GM19035 (cell line): ENCODE measurements around the gene FILIP1L.
"Not testable (repeated sequence)": the region's sequence is repeated elsewhere in the genome, so short reads cannot be mapped to it uniquely, and the experiment has no call there.

ENCODE experiments used
- ATAC-seq: cut with Tn5 transposase; IDR thresholded peaks from one replicate; pipeline ENCODE4 v1.9.1; 2021; ENCODE audit not compliant: unreplicated experiment

FILIP1L gene

GRCh38 chr3:100075851-100076730 lies 38.2 kb downstream of the FILIP1L start:
- no peak for ATAC-seq

- no peak for ATAC-seq
Observed at GRCh38 chr3:100075196-100075595, 39.1 kb downstream of the FILIP1L start.

DNA sequence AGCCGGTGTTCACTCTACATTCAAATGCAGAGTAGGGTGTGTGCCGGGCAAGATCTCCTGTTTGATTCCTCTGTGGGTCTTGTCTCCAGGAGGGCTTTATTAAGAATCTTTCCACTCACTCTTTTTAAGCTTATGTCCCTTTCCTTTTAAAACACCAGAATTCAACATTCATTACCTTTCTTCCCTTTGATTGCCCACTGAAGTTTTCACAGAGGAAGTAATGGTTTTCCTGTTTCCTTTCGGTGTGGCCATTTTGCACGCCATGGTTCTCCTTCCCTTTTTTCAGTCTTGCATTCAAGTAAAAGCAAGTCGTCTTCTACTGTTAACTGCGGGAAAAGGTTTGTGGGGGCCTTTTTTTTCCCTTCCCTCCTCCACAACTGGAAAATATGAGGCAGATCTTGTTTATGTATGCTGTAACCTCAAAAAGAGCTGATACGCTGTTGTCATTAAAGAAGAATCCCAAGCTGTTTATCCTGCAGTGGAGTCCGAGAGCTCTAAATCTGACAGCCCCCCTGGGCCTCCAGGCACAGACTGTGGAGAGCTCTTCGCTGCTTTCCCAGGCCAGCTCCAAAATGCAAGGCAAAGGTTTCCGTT lies 40.5 kb downstream of the FILIP1L start:
- ATAC-seq = no peak

DNA sequence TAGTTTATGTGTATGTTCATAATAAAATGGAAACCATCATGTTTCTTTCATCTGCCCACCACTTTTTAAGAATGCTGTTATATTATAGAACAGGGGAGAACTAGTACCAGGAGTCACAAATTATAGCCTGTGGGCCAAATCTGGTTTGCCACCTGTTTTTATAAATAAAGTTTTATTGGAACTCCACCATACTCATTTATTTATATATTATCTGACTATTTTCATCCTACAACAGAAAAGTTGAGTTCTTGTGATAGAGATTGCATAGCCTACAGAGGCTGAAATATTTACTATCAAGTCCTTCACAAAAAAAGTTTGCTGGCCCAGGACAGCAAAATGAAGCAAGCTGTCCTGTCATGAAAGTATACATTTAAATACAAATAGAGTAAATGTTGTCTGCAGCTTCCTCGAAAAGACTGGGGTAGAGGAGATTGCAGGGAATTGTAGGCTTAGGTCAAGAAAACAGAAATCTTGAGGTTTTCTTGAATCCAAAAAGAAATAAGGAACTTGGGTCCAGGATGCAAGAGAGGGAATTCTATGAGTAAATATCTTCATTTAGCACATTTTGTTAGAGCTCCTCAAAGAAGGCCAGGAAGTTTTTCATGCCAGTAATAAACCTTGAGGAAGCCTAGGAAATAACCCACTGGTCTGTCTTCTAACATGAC lies 41.1 kb downstream of the FILIP1L start:
- no peak for ATAC-seq

- peak; percentile 40 for ATAC-seq
Observed at GRCh38 chr3:100072326-100073048, 41.8 kb downstream of the FILIP1L start.

- no peak for ATAC-seq
Observed at GRCh38 chr3:100069472-100069871, 44.8 kb downstream of the FILIP1L start.

DNA sequence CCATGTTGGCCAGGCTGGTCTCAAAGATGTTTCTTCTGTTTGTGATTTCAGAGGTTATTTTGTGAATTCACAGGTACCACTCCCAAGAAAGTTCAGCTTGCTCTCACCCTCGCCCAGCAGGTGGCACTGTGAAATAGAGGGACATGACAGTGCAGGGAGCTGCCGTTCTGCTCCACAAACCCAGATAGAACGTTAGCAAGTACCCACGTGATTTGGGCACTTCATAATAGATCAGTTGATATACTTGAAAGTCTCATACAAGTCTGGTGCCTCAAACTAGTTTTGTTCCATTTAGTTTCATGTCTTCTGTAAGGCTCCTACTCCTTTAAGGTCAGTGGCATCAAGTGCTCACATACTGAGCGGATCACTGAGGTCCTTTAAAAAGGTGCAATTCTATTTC lies 45.5 kb downstream of the FILIP1L start:
- ATAC-seq = peak; percentile 79

DNA sequence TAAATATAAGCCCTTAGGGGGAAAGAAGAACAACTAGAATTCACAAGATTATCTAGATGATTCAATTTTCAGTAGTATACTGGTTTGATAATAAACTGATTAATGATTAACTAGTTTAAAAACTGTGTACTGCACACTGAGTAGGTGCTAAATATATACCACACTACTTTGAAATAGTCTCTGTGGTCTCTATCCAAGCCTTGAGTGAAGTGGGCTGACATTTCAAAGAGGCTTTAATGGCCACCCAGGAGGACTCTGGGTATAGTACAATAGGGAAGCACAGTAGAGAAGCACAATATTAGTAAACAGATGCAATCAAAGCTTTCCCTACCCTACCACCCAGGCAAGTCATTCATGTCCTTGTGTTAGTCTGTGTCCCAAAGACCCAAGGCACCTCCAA lies 46.7 kb downstream of the FILIP1L start:
- ATAC-seq = no peak

- no peak for ATAC-seq
Observed at GRCh38 chr3:100063929-100064461, 50.3 kb downstream of the FILIP1L start.

DNA sequence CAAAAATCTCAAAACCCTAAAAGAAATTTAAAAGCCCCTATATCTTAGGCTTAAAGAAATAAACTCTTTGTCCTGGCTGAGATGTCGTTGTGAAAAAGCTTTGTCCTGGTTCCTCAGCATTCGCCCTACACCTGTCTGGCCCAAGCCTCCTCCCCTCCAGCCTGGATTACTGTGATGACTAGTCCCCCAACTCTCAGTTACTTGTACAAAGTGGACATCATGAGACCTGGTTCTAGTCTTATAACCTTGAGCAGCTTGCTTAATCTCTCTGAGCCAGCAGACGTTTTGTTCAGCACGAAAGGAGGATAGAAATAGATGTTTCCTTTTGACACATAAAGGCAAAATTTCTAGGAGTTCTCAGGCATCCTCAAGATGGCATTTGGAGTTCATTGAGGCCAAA lies 51.6 kb downstream of the FILIP1L start:
- no peak for ATAC-seq

- peak; percentile 64 for ATAC-seq
Observed at GRCh38 chr3:100060685-100061484, 53.4 kb downstream of the FILIP1L start.

- ATAC-seq = no peak
Observed at GRCh38 chr3:100059472-100059871, 54.8 kb downstream of the FILIP1L start.

GRCh38 chr3:100057716-100058575 lies 56.4 kb downstream of the FILIP1L start:
- no peak for ATAC-seq

DNA sequence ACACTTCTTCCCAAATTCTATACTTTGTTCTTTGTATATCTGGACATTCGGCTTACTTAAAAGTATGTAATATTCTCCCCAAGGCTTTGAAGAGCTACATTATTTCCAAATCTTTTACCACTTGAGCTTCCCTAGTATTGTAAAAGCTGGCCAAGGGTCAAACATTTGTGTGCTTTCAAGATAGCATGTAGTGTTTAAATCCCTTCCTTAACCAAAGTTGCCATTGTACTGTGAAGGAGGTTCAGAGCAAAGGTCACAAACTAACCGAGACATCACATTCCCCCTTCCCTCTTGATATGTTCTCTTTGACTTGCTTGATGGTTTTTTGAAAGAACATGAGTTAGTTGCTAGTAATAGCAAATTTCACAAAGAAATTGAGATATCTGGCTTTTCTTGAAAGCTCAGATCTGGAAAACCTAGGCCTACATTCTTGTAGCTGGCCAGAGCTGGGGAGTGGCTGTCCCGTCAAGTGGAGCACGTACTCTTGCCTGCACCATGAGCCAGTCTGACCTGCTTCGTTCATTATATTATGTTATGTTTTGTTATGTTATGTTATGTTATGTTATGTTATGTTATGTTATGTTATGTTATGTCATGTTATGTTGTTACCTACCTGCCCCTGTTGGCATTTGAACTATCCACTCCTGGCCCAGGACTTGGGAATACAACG lies 60.2 kb downstream of the FILIP1L start:
- no peak for ATAC-seq

DNA sequence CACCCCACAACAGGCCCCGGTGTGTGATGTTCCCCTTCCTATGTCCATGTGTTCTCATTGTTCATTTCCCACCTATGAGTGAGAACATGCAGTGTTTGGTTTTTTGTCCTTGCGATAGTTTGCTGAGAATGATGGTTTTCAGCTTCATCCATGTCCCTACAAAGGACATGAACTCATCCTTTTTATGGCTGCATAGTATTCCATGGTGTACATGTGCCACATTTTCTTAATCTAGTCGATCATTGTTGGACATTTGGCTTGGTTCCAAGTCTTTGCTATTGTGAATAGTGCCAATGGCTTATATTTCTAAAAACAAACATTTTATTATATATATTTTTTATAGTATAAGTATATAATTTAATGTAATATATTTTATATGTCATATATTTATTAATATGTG lies 62.8 kb downstream of the FILIP1L start:
- not testable (repeated sequence) for ATAC-seq

DNA sequence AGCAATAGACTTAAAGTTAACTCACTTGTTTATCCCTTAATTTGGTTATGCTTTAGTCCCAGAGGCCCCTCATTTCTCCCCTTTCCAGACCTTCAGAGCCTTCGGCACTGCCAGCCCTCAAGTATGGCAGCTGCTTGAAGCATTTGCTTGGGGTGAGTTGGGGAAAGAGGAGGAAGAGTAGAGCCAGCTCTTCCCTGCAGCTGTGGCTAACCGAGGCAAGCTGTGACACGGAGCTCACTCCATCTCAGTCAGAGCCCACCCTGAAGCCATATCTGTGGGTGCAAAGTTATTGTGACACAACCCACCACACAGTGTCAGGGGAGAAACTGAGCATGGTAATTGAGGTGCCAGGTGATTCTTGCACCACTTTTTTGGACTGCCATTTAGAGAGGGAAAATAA lies 66.1 kb downstream of the FILIP1L start:
- no peak for ATAC-seq

DNA sequence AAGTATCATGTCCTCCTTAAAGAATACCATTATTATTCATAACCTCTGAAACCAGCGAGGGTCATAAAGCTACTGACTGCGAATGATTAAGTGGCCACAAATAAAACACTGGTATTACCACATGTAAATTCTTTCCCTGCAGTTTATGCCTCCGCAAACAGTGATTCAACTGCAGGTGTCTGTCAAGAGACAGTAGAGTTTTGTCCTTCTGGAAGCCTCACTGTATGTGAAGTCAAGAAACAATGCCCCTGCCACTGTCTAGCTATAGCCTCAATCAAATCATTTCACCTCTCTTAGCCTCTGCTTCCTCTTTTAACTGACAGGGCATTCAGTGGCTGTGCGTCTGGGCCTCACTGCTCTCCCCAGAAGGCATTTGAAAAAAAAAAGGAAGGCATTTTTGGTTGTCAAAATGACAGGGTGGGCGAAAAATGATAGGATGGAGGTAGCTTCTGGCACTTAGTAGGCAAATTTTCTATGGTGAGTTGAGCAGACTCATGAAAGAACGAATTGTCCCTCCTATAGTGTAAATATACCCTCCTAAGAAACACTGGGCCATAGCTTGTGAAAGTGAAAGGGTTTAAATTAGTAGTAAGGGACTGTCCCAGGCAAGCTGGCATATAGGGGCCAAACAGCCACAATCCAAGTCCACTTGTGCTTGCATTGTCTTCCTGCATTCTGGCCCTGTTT lies 66.7 kb downstream of the FILIP1L start:
- peak; percentile 83 for ATAC-seq

DNA sequence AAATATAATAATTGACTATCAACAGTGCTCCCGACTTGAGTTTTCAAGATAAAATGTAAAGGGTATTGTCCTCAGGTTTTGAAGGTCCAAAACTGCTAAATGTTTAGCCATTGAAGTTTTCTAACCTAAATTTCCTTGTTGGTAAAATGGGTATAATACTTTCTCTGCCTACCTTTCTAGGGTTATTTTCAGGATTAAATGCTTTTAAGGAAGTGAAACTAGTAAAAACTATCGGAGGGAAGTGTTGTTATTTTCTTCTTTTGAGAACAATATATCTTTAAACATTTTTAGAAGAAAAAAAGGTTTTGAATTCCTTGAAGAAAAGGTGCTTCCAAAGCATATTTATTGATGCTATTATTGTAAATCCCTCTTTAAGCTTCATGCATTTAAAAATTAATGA lies 67.3 kb downstream of the FILIP1L start:
- ATAC-seq = no peak
